ENCODE data around the gene PIM2.

The PIM2 gene

GRCh38 chrX:48902135-48902534, 16.7 kb downstream of the PIM2 start:
- TF ChIP-seq, protein P1, sequence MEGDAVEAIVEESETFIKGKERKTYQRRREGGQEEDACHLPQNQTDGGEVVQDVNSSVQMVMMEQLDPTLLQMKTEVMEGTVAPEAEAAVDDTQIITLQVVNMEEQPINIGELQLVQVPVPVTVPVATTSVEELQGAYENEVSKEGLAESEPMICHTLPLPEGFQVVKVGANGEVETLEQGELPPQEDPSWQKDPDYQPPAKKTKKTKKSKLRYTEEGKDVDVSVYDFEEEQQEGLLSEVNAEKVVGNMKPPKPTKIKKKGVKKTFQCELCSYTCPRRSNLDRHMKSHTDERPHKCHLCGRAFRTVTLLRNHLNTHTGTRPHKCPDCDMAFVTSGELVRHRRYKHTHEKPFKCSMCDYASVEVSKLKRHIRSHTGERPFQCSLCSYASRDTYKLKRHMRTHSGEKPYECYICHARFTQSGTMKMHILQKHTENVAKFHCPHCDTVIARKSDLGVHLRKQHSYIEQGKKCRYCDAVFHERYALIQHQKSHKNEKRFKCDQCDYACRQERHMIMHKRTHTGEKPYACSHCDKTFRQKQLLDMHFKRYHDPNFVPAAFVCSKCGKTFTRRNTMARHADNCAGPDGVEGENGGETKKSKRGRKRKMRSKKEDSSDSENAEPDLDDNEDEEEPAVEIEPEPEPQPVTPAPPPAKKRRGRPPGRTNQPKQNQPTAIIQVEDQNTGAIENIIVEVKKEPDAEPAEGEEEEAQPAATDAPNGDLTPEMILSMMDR (IDR thresholded peaks at IDR 0.05; ENCODE audit: control insufficient read depth, insufficient read depth, low read depth, low read length, missing control alignments): no peak
- DNase-seq (ENCODE audit: low read depth): no peak
- H3K4me3 ChIP-seq (ENCODE audit: control insufficient read depth, low read depth, low read length): no peak overlapping the region

DNA sequence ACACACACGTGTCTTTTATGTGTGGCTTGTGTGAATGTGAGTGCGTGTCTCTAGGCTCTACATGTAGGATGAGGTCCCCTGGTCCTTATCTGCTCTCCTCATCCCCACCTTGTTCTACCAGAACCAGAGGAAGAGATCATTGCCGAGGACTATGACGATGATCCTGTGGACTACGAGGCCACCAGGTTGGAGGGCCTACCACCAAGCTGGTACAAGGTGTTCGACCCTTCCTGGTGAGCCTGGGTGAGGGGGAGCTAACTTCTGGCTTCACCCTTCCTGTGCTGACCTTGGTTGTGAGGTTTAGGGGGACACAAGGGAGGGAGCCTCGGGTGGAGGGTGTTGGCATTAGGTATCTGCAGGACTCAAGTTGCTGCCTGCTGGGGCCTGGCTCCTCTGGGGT, 17.8 kb downstream of the PIM2 start:
- TF ChIP-seq, protein P1 (IDR thresholded peaks at IDR 0.05; ENCODE audit: control insufficient read depth, insufficient read depth, low read depth, low read length, missing control alignments): no peak
- no peak for DNase-seq (ENCODE audit: low read depth)
- H3K4me3 ChIP-seq (ENCODE audit: control insufficient read depth, low read depth, low read length): no peak overlapping the region

GRCh38 chrX:48899078-48899410, 19.8 kb downstream of the PIM2 start:
- DNase-seq (ENCODE audit: low read depth): no peak
- TF ChIP-seq, protein P1 (IDR thresholded peaks at IDR 0.05; ENCODE audit: control insufficient read depth, insufficient read depth, low read depth, low read length, missing control alignments): no peak
- no peak overlapping the region for H3K4me3 ChIP-seq (ENCODE audit: control insufficient read depth, low read depth, low read length)

- TF ChIP-seq, protein P1 (IDR thresholded peaks at IDR 0.05; ENCODE audit: control insufficient read depth, insufficient read depth, low read depth, low read length, missing control alignments): no peak
- peak within 1 kb of the TSS; percentile 89 for H3K4me3 ChIP-seq (ENCODE audit: control insufficient read depth, low read depth, low read length)
- peak; percentile 91 for DNase-seq (ENCODE audit: low read depth)
Observed at GRCh38 chrX:48897625-48898306, 21.1 kb downstream of the PIM2 start, which contains the start of the genes PQBP1 and TIMM17B. Gene PQBP1, plus strand, starts transcription at chrX:48897930. Its CDS starts 580 bp downstream, at chrX:48898510. Gene TIMM17B, minus strand, starts transcription at chrX:48897768. Its CDS starts 19 bp downstream, at chrX:48897749.

DNA sequence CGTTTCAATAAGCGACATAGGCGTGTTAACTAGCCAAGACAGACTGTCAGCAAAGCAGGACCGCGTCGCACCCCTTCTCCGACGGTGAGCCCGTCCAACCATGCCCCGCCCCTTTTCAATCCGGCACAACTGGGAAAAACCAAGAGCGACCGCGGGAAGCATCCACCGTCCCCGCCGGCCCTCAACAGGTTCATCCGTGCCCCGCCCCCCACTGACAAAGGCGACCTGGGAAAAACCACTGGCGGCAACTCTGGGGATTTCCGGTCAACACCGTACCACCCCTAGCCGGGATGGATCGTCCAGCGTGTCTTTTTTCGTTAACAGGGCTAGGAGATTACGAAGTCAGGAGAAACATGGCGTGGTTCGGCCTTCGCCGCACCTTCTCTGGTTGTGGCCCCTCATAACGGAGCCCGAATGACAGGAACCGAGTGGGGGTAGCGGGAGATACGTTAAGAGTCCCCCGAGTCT, 21.6 kb downstream of the PIM2 start:
- no peak for DNase-seq (ENCODE audit: low read depth)
- TF ChIP-seq, protein P1 (IDR thresholded peaks at IDR 0.05; ENCODE audit: control insufficient read depth, insufficient read depth, low read depth, low read length, missing control alignments): no peak

DNA sequence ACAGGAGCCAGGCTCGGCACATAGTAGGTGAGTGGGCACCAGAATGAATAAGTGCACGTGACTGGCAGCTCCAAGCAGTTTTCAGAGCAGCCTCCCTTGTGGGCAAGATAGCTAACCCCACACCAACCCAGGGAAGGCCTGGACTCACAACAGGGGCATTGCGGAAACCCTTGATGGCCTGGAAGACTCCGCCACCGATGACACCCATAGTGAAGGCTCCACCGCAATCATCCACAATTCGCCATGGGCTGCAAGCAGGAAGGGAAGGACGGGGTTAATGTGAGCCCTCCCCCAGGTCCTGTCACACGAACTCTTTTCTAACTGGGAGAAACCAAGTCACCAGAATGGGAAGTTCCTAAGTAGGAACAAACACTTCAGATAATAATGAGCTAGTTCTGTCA, 22.2 kb downstream of the PIM2 start:
- TF ChIP-seq, protein P1 (IDR thresholded peaks at IDR 0.05; ENCODE audit: control insufficient read depth, insufficient read depth, low read depth, low read length, missing control alignments): no peak
- peak overlapping the region; percentile 89 for H3K4me3 ChIP-seq (ENCODE audit: control insufficient read depth, low read depth, low read length)
- DNase-seq (ENCODE audit: low read depth): no peak

More for the DNA sequence above, 21.6 kb downstream of the PIM2 start:
- H3K4me3 ChIP-seq (ENCODE audit: control insufficient read depth, low read depth, low read length): peak overlapping the region; percentile 89
